Fibroblast of skin of abdomen (primary cell): Measurements from ENCODE around the gene DAB1.
A peak's percentile ranks its signal among the peaks of the same experiment; 100 is the strongest.
"Not testable (repeated sequence)": the region's sequence is repeated elsewhere in the genome, so short reads cannot be mapped to it uniquely, and the experiment has no call there.

Experiments used
- DNase-seq: peaks from one replicate; pipeline ENCODE4 v3.0.0-alpha.2; 2013

DAB1 gene

GRCh38 chr1:57270927-57271698, 152.7 kb downstream of the DAB1 start:
- no peak for DNase-seq

GRCh38 chr1:57269630-57270225, 154.1 kb downstream of the DAB1 start:
- DNase-seq = no peak

- no peak for DNase-seq
These were observed 158.8 kb downstream of the DAB1 start for GRCh38 chr1:57265104-57265503.

- DNase-seq = no peak
These were observed 161.4 kb downstream of the DAB1 start for GRCh38 chr1:57262472-57262871.

GRCh38 chr1:57258557-57259325, 165.1 kb downstream of the DAB1 start:
- peak; percentile 20 for DNase-seq

GRCh38 chr1:57255945-57256344, 167.9 kb downstream of the DAB1 start:
- no peak for DNase-seq

- peak; percentile 62 for DNase-seq
These were observed 169.8 kb downstream of the DAB1 start for GRCh38 chr1:57254022-57254421.

GRCh38 chr1:57252597-57253294, 171.1 kb downstream of the DAB1 start:
- DNase-seq = no peak

- DNase-seq = no peak
These were observed 173.8 kb downstream of the DAB1 start for GRCh38 chr1:57250021-57250420.

GRCh38 chr1:57249511-57249910, 174.3 kb downstream of the DAB1 start:
- no peak for DNase-seq

- no peak for DNase-seq
These were observed 175.0 kb downstream of the DAB1 start for GRCh38 chr1:57248830-57249229.

- no peak for DNase-seq
These were observed 185.6 kb downstream of the DAB1 start for GRCh38 chr1:57238233-57238781.

- no peak for DNase-seq
These were observed 187.9 kb downstream of the DAB1 start for GRCh38 chr1:57235730-57236510.

GRCh38 chr1:57234459-57234858, 189.4 kb downstream of the DAB1 start:
- no peak for DNase-seq

GRCh38 chr1:57232500-57232899, 191.4 kb downstream of the DAB1 start:
- DNase-seq = no peak

GRCh38 chr1:57229998-57230397, 193.9 kb downstream of the DAB1 start:
- no peak for DNase-seq

GRCh38 chr1:57229076-57229475, 194.8 kb downstream of the DAB1 start:
- DNase-seq = no peak

GRCh38 chr1:57222801-57223200, 201.1 kb downstream of the DAB1 start:
- DNase-seq = no peak

- DNase-seq = no peak
These were observed 201.6 kb downstream of the DAB1 start for GRCh38 chr1:57222307-57222706.

- not testable (repeated sequence) for DNase-seq
These were observed 203.0 kb downstream of the DAB1 start for GRCh38 chr1:57220905-57221304.

GRCh38 chr1:57218487-57219079, 205.3 kb downstream of the DAB1 start:
- peak; percentile 8 for DNase-seq
